B cell (primary cell): ENCODE results near the gene FBXL16.

Experiments
- EZH2 ChIP-seq: IDR thresholded peaks from 2 replicates; pipeline ENCODE4 v1.6.1; 2012; ENCODE audit warnings: borderline replicate concordance, low read depth, mild to moderate bottlenecking, moderate library complexity, low read length; ENCODE audit not compliant: insufficient read depth, poor library complexity, severe bottlenecking
- TF ChIP-seq, protein P1 (sequence below): fragments of 200-600 bp; IDR thresholded peaks from one replicate; pipeline ENCODE4 v1.8.0; 2022; ENCODE audit warnings: antibody characterized with exemption, mild to moderate bottlenecking

DNA sequence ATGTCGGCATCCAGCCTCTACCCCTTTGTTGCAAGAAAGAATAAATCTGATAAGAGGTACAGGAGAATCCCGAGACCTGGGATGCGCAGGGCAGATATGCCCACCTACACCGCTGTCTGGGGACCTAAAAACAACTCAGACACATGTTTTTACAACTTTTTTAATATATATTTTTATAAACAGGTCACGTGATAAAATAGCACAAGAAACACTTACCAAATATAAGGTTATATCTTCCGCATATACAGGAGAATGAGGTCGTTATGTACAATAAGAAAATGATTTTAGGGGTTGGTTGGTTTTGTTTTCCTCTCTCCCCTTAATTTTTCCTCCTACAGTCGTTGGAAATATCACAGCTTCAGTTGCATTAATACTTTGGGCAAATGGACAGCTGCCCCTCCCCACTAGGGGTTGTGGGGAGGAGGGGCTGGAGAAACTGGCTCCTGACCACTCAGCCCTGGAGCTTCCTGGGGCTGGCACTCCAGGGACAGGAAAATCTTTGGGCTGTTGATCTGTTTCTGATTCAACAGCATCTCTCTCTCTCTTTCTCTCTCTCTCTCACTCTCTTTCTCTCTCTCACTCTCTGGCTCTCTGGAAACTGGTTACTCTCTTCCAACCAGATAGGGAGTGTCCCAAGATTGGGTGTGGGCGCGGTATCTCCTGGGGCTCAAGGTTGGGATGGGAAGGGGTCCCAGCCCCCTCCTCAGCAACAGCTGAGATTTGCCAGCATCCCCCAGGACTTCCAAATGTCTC is 13.1 kb downstream of the FBXL16 start:
- TF ChIP-seq, protein P1, sequence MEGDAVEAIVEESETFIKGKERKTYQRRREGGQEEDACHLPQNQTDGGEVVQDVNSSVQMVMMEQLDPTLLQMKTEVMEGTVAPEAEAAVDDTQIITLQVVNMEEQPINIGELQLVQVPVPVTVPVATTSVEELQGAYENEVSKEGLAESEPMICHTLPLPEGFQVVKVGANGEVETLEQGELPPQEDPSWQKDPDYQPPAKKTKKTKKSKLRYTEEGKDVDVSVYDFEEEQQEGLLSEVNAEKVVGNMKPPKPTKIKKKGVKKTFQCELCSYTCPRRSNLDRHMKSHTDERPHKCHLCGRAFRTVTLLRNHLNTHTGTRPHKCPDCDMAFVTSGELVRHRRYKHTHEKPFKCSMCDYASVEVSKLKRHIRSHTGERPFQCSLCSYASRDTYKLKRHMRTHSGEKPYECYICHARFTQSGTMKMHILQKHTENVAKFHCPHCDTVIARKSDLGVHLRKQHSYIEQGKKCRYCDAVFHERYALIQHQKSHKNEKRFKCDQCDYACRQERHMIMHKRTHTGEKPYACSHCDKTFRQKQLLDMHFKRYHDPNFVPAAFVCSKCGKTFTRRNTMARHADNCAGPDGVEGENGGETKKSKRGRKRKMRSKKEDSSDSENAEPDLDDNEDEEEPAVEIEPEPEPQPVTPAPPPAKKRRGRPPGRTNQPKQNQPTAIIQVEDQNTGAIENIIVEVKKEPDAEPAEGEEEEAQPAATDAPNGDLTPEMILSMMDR, result no peak
- TF ChIP-seq EZH2, result no peak
